Stimulated activated naive CD4-positive, alpha-beta T cell (primary cell): ENCODE data around the gene NAT8L.

ENCODE experiments used
- DNase-seq, 6 experiments: peaks; one replicate each; lab custom pipeline; 2025; lab: John Stamatoyannopoulos, UW

NAT8L gene

DNA sequence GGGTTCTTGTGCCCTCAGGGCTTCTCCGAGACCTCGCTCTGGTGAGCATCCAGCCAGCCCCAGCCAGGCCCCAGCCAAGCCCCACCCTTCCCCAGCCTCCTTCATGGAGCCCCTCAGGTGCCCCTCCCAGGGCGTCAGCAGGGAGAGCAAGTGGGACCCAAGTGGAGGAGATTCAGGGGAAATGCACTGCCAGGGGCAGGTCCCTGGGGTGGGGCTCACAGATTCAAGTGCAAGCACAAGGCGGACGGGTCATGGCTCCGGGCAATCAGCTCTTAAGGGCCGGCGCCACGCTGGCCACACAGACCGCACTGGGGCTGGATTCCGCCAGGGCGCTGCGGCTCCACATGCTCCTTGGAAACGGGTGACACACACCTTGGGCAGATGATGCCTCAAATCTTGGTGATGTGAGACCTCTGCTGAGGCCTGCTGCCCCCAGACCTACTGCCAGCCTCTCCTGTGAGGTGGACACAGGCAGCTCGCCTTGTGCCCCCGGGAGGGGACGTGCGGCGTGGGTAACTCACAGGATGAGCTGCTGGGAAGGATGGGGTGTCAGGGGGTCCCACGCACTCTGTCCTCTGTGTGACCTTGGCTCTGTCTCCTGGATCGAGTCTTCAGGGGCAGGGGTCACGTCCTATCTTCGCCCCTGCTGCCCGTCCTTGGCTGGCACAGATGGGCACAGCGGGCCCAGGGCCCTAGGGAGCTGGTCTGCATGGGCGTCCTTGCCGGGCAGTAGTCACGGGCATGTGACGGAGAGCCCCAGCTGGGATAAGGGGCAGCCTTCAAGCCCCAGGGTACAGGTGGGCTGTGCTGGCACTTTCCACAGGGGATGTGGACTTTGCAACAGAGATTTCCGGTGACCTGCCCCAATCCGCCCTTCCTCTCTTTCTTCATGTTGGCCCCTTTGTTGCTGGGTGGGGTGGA is 17.1 kb downstream of the NAT8L start:
- no peak for DNase-seq

DNA sequence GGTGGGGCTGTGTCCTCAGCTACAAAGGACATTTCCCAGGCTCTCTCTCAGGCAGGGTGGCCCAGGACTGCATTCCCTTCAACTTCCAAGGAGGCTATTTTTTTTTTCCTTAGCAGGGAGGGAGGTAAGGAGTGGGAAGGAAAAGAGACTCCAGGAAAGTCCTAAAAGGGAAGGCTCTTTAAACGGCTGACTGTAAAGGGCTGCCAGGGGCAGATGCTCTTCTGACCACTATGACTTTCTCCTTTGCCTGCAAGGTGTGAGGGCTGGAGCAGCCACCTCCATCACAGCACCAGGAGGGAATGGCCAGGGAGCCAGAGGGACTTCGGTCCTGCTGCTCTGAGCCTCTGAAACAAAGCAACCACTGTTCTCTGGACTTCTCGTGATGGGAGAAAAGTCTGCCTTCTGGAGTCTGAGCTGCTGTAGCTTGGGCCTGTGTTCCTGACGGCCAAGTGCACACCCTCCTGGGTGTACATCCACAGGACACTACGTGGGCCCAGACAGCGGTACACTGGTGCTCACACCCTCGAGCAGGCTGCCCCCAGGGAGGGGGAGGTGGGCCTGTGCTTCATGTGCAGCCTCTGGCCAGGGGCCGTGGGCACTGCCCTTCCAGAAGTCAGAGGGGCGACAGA is 17.9 kb downstream of the NAT8L start:
- DNase-seq = no peak

DNA sequence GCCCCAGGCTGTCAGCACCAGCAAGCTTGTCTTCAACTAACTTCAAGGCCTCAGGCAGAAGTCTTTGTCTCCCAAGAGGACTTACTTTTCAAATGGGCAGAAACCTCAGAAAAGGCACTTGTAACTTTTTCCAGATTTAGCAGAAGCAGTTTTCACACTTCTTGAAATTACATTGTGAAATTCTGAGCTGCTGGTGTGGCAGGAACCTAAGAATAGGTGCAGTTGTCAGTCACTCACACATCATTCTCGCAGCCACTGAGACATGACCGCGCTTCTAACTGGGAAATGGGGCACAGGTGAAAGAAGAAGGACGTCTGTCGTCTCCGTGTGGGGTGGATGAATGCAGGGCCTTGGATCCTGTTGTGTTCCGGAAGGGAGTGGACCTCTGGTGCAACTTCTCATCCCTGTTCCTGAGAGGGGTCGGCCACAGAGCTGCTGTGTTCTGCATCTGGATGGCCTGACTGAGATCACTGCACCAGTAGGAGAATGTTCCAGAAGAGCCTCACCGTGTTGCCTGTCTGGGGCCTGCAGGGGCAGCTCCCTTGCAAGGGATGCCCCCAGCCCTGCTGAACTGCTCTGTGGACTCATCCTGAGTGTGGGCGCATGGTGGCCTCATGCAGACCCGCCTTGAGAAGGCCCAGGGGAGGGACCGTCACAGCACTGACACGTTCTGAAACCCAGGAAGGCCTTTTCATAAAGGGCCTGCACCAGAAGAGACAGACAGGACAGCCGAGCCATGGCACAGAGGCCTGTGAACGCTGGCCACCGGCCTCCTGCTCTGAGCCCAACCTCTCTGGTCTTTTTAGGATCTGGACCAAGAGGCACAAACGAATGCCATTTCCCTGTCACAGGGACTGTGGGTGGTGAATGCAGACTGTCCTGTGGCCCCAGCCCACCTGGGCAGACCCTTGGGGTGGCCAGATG is 18.7 kb downstream of the NAT8L start:
- DNase-seq = no peak

GRCh38 chr4:2078584-2078983 is 19.5 kb downstream of the NAT8L start:
- no peak for DNase-seq

DNA sequence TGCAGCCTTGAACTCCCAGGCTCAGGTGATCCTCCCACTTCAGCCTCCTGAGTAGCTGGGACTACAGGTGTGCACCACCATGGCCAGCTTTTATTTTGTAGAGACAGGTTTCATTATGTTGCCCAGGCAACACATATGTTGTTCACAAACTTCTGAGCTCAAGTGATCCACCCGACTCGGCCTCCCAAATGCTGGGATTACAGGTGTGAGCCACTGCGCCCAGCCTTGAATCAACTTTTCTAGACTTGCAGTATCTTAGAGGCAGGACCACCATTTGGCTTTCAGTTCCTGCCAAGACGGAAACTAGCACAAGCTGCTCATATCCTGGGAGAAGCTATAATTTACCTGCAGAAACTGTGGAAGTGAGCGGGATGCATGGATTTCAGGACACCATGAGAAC is 19.9 kb downstream of the NAT8L start:
- DNase-seq = no peak

DNA sequence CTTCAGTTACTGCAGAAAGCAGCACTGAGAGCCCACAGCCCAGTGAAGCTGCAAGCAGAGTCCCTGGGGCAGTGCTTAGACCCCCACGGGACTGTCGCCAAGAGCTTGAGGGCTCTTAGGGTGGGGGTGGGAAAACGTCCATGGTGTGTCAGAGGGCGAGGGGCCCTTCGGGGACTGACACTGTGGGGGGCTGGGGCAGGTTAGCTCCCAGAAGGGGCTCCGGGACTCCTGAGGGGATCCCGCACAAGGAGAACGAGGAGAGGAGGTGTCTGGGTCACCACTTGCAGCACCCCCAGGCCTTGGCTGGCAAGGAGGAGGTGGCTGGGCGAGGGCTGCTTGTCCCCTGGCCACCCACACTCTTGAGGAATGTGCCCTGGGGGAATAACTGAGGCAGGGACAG is 20.8 kb downstream of the NAT8L start:
- DNase-seq = no peak

DNA sequence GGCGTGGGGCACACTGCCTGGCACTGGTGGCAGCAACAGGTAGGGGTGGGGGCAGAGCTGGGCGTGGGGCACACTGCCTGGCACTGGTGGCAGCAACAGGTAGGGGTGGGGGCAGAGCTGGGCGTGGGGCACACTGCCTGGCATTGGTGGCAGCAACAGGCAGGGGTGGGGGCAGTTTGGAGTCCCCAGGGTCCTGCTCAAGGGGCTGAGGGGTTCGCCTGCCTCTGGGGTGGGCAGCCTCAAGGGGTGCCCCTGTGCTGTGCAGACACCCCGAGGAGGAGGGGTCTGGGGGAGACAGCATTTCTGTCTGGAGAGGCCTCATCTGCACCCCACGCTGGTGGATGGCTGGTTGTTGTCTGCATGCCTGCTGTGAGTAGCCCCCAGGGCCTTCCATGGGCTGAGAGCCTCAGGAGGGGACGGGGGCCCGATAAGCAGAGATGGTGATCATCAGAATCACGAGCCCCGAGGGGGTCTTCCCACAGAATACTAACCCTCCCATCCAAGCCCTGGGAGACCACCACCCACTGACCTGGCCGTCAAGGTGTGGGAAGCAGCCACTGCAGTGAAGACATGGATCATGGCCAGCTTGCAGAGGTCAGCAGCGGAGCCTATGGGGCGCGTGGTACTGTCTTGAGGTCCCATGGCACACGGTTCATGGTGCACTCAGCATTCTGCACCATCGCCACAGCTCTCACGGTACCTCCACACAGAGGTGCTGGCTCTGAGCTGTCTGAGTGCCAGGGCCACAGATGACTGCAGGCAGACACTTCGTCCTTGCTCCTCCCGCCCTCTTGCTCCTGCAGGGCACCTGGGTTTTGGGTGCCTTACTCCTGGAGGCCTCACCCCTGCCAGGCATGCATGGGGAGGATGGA is 21.5 kb downstream of the NAT8L start:
- DNase-seq = no peak

DNA sequence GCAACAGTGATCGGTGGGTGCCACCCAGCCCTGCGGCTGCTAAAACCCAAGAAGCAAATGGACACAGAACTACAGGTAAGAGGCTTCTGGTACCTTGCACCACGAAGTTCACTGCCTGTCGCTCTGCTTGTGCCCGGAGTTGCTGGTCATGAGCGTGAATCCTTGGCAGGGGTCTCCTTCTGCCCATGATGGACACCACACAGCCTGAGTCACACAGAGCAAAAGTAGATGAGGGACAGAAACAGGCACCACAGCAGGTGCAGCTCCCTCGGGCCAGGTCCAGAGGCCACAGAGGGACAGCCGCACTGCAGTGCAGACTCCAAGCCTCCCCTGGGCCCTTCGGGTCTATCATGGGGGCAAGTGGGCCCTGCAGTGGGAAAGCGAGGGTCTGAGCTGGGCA is 22.4 kb downstream of the NAT8L start:
- DNase-seq = no peak

DNA sequence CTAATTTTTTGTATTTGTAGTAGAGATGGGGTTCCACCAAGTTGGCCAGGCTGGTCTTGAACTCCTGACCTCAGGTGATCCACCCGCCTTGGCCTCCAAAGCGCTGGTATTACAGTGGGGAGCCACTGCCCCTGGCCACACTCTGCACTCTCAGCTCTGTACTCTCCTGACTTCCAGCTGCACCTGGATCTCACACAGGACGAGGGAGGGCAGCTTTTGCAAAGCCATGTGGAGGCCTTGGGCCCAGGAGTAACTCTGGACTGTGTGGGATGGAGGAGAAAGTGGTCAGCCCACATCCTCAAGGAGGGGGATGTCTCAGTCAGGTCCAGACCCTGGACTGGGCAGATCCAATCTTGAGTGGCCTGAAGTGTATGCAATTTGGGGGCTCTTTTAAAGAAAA is 23.0 kb downstream of the NAT8L start:
- DNase-seq = no peak

DNA sequence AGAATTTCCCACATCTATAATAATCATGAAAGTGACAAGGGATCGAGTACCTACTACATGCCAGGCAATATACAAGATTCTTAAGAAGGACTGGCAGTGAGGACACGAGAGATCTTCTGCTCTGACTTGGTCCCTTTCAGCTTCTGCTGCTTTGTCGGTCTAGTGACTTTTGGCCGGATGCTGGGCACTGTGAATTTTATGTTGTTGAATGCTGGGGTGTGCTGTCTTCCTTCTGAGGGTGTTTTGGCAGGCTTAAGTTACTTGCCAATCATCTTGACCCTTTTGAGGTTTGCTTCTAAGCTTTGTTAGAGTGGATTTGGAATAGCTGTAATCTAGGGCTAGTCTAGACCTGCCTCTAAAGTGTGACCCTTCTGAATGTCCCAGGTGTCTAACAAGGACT is 23.5 kb downstream of the NAT8L start:
- no peak for DNase-seq

DNA sequence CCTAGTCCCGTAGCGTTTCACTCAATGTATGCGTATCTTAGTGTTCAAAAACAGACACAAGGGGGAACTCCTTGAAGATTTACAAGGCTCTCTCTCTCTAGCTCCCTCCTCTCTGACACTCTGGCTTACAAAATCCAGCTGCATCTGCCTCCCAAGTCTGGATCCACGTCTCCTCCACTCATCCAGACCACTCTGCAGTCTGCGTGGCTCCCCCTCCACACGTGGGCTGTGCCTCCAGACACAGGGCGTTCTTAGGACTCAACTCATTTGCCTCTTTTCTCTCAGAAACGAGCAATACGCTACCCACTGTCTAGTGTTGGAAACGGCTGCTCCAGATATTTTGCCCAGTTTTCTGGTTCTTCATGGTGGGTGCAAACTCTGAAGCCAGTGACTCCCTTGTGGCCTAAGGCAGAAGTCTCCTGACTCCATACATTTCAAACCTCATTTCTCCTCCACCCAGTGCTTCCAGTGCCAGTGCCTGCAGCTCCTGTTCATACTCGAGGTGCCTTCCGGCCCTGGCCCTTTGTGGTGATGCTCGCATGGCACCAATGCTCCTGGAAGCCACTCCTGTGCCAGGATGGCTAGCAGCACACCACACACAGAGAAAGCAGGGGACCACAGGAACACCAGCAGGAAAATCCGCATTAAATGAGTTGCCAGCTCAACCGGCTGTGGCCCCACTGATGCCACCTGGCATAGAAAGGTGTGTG is 24.1 kb downstream of the NAT8L start:
- no peak for DNase-seq

- DNase-seq = no peak
Measured at GRCh38 chr4:2083826-2084160, 24.7 kb downstream of the NAT8L start.

DNA sequence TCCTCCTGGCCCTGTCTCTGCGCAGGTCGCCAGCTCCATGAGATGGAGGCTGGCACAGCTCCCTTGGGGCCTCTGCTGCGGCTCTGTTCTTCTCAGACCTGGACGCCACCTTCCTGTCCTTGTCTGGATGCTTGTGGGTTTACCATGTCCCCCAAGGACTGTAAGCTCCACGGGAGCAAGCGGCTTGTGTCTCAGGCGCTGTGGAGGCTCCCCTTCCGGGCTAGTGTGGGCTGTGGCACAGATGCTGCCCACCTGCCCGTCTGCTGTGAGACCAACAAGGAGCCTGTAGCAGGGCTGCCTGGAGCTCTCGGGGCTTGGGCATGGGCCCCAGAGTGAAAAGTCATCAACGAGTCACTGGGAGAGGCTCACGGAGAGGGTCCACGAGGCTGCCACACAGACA is 25.2 kb downstream of the NAT8L start:
- no peak for DNase-seq

GRCh38 chr4:2085496-2085901 is 26.4 kb downstream of the NAT8L start:
- no peak for DNase-seq

DNA sequence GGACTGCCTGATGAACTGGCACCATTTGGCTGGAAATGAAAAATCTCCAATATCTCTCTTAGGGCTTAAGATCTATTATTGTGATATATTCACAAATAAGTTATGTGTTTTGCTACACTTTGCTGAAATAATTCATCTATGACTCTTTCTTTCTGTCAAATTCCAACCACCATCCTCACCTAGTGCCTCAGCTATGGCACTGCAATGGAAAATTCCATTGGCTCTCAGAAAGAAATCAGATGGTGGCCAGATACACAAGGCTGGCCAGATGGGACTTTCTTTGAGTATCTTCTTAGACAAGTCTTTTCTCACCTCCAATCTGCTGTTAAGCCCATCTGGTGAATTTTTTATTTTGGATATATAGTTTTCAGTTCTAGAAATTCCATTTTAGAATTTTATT is 28.0 kb downstream of the NAT8L start:
- DNase-seq = no peak

GRCh38 chr4:2089222-2089621 is 30.1 kb downstream of the NAT8L start:
- DNase-seq = no peak

GRCh38 chr4:2090642-2091041 is 31.5 kb downstream of the NAT8L start:
- no peak for DNase-seq

DNA sequence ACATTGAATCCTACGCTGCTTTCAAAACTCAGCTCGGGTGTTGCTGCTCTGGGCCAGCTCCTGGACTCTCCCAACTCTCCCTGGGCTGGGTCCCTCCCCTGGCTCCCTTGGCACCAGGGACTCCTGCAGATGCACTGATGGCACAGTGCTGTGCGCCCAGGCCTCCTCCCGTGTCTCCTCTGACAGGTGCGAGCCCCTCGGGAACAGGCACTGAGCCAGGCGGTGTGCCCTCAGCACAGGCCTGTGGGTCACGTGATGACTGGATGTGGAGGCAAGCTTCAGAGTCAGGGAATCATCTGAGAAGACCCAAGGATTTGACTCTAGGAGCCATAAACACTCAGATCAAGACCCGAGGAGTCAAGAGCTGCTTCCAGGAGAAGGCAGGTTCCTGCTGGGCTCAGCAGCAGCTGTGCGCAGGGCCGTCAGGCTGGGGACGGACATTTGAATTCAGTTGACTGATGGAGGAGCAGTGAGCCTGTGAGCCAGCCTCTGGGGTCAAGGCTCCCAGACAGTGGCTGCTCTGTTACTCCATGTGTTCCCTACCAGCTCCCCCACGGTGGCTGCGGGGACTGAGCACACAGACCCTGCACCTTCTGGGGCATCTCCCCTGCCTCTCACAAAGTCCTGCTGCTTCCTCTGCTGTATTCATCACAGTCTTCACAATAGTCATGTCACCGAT is 33.0 kb downstream of the NAT8L start:
- DNase-seq = no peak

GRCh38 chr4:2092669-2093053 is 33.5 kb downstream of the NAT8L start:
- DNase-seq = no peak

- no peak for DNase-seq
Measured at GRCh38 chr4:2093265-2093664, 34.1 kb downstream of the NAT8L start.
